SK-N-DZ (cell line): ENCODE measurements around the gene RBM15.
A peak's percentile ranks its signal among the peaks of the same experiment; 100 is the strongest.

Experiments used
- DNase-seq: peaks from one replicate; pipeline ENCODE4 v3.0.0-alpha.2; 2015; ENCODE audit warnings: low spot score

RBM15 gene

DNA sequence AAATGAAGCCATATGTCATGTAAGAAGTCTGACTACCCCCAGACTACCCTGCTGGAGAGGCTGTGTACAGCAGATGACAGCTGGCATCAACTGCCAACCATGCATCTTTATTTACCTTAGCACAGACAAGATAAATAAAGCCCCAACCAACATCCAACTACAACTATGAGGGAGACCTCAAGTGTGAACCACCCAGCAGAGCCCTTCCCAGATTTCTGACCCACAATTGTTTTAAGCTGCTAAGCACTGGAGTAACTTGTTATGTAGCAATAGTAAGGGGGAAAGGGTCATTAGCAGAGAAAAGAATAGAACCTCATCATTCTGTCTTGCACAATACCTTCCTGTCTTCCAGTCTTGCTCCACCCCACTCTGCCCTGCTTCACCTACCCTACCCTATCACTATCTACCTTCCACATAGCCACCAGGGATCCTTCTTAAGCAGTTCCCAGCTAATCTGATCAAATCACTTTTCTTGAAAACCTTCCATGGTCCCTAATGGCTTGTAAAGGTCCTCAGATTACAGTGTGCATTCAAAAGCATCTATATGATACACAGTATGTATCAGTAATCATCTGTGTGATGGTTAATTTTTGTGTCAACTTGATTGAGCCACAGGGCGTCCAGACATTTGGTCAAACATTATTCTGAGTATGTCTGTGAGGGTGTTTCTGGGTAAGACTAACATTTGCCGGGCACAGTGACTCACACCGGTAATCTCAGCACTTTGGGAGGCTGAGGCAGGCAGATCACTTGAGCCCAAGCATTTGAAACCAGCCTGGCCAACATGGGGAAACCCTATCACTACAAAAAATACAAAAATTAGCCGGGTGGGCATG, 19.6 kb upstream of the RBM15 start:
- DNase-seq, result no peak

DNA sequence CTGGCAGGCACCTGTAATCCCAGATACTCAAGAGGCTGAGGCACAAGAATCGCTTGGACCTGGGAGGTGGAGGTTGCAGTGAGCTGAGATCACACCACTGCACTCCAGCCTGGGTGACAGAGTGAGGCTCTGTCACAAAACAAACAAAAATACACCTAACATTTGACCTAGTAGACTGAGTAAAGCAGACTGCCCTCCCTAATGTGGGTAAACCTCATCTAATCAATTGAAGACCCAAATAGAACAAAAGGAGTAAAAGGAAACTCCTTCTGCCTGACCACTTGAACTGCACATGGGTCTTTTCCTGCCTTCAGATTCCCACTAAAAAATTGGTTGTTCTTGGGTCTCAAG, 19.0 kb upstream of the RBM15 start:
- DNase-seq, result no peak

DNA sequence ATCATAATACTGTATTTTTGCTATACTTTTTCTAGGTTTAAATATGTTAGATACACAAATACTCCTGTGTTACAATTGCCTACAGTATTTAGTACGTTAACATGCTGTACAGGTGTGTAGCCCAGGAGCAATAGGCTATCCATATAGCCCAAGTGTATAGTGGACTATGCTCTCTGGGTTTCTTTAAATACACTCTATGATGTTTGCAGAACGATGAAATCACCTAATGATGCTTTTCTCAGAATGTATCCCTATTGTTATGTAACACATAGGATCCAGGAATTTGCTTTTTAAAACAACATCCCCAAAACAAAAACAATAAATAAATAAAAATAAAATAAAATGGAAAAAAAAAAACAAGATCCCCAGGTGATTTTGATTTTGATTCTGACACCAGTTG, 18.1 kb upstream of the RBM15 start:
- DNase-seq, result no peak

DNA sequence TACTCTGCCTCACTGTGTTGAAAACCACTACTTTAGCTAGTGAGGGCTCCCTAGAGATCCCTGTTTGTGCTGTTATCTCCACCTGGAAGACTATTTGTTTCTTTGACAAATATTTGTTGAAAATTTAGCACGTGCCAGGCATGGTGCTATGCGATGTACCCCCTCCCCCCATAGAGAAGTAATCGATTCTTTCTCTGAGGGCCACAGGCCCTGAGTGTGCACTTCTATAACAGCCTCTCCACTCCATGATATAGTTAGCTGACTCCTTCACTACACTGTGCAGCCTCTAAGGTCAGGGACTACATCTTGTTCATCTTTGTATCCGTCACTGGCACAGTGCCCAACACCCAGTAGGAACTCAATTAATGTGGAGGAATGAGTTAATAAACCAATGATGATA, 17.3 kb upstream of the RBM15 start:
- DNase-seq, result no peak

DNA sequence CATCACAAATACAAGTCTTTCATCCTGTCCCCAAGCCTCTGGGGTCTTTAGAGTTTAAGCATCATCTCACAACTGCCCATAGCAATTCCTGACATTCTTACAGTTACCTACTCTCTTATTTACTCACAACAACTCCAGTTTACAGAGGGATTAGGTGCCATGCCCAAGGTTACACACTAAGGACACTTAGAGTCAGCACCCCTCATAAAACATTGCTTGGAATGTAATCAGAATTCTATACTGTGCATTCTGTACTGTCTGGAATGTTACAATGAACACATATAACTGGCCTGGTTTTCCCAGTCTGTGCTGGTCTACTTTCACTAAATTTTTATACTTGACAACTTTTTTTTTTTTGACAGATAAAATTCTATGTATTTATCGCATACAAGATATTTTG, 14.5 kb upstream of the RBM15 start:
- no peak for DNase-seq

DNA sequence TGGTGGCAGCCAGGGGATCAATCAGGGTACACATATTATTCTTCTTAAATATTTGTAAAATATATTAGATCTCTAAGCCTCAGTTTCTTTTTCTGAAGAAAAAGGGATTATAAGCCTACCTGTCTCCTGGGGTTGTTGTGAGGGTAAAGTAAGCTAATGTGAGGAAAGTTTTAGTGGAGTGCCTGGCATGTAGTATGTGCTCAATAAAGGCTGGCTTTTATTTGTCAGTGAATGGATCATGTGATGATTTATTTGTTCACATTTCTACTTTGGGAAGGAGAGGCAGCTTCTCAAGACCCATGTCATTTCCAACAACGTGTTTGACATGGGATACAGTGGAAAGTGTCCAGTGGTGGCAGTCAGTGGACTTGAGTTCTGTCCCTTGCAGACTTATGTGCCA, 12.4 kb upstream of the RBM15 start:
- DNase-seq, result no peak

DNA sequence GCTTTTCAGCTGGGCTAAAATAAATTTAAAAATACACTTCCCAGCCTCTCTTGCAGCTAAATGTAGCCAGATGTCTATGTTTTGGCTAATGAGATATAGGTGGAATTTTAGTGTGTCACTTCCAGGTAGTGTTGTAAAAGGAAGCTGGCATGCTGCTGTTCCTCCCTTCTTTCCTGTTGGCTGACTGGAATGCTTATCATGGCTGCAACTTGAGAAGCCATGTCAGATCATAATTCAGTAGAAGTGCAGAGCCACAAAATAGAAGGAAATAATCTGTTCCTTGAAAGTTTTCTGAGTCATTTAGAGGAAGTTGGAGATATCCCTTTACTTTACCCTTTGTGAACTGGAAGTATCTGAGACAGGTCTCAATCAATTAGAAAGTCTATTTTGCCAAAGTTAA, 10.9 kb upstream of the RBM15 start:
- DNase-seq, result no peak

DNA sequence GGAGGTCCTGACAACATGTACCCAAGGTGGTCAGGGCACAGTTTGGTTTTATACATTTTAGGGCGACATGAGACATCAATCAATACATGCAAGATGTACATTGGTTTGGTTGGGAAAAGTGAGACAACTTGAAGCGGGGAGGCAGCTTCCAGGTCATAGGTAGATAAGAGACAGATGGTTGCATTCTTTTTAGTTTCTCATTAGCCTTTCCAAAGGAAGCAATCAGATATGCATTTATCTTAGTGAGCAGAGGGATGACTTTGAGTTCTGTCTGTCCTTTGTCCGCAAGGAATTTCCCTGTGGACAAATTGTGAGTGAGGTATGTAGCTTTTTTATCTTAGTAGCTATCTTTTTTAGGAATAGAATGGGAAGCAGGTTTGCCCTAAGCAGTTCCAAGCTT, 10.5 kb upstream of the RBM15 start:
- no peak for DNase-seq

DNA sequence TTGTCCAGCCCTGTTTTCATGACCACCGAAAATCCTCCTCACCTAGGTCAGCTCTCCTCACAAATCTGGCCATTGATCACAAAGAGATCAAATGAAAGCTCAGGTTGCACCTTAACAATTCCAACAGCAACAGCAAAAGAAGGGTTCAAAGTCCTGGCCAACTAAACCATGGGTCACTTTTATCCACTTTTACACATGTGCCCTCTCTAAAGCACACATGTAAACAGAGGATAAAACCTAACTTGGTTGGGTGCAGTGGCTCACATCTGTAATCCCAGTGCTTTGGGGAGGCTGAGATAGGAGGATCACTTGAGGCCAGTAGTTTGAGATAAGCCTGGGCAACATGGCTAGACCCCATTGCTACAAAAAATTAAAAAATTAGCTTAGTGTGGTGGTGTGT, 3.9 kb upstream of the RBM15 start:
- DNase-seq, result no peak

DNA sequence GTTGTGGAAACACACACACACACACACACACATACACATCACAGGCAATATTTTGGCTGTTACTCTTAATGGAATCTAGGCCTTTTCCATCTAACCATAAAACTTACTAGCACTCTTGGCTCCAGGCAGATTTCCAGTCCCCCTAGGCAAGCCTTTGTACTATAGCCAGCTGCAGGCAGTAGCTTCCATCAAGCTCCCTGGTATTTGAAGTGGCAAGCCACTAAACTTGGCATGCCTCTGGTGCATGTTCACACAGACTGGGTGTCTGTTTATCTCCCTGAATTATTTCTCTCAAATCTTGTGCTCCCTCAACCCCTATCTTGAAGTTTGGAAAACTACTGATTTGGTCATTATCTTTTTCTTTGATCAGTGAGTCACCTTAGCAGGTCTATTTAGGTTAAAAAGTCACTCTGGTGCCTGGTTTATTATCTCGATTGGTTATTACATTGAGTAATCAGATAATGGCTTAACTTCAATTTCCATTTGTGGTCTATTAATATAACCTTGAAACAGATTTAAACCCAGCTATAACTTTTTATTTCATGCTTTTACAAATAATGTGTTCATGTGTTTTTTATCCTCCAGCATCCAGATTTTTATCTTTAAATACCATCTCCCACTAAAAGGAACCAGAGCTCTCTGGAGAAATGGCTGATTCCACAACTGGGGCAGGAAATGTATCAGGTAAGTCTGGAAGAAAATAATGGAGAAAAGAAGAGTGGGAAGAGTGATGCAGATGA, 2.7 kb upstream of the RBM15 start:
- peak; percentile 12 for DNase-seq

DNA sequence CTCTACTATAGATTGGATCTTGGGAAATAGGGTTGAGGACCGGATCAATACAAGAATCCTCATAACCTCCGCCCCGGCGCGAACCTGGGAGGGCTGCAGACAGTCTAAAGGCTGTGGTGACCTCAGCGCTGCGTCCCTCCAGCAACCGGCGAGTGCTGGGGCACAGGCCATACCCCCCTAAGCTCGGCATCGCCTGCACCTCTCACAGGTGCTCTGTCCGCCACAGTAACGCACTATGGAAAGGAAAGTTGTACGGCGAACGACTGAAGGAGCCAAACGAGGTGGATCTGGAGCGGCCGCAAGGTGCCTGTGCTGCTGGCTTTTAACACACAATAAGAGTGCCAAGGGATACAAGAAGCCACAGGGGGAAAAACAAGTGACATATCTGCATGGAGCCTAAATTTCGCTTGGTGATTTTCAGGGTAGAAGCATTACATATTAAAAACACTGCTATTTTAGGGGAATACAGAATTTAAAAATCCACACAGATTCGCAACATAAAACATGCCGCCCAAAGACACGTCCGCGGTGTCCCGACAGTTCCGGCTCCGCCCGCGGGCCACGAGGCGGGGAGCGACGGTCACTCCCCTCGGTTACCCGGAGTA, 1.4 kb upstream of the RBM15 start:
- DNase-seq, result no peak

DNA sequence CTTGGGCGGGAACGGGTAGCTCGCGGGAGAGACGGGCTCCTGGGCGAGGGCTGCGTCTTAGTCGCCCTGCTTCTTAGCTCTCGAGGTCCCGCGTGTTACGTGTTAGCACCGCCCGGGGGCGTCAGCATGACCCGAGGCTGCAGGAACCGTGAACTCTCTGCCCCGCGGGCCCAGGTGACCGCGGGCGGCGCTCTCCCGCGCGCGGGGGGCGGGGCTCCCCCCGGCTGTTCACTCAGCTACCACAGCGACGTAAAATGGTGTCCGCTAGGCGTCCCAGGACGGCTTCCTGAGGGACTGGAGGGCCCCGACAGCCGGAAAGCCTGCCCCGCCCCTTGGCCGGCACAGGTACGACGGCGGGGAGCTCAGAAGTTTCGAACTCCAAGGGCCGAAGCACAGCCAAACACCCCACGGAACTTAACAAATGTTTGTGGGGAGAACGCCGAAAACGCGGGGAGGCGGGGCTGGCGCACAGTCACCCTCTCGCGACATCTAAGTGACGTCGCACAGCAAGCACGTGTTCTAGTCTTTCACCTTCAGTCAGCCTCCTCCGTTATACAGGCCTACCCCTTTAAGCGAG, 780 bp upstream of the RBM15 start:
- peak; percentile 95 for DNase-seq

DNA sequence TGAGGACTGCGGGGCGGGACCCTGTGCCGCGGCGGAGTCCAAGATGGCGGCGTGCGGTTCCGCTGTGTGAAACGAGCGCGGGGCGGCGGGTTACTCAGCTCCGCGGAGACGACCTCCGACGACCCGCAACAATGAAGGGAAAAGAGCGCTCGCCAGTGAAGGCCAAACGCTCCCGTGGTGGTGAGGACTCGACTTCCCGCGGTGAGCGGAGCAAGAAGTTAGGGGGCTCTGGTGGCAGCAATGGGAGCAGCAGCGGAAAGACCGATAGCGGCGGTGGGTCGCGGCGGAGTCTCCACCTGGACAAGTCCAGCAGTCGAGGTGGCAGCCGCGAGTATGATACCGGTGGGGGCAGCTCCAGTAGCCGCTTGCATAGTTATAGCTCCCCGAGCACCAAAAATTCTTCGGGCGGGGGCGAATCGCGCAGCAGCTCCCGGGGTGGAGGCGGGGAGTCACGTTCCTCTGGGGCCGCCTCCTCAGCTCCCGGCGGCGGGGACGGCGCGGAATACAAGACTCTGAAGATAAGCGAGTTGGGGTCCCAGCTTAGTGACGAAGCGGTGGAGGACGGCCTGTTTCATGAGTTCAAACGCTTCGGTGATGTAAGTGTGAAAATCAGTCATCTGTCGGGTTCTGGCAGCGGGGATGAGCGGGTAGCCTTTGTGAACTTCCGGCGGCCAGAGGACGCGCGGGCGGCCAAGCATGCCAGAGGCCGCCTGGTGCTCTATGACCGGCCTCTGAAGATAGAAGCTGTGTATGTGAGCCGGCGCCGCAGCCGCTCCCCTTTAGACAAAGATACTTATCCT, 430 bp downstream of the RBM15 start:
- no peak for DNase-seq

DNA sequence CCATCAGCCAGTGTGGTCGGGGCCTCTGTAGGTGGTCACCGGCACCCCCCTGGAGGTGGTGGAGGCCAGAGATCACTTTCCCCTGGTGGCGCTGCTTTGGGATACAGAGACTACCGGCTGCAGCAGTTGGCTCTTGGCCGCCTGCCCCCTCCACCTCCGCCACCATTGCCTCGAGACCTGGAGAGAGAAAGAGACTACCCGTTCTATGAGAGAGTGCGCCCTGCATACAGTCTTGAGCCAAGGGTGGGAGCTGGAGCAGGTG, 961 bp downstream of the RBM15 start:
- no peak for DNase-seq

DNA sequence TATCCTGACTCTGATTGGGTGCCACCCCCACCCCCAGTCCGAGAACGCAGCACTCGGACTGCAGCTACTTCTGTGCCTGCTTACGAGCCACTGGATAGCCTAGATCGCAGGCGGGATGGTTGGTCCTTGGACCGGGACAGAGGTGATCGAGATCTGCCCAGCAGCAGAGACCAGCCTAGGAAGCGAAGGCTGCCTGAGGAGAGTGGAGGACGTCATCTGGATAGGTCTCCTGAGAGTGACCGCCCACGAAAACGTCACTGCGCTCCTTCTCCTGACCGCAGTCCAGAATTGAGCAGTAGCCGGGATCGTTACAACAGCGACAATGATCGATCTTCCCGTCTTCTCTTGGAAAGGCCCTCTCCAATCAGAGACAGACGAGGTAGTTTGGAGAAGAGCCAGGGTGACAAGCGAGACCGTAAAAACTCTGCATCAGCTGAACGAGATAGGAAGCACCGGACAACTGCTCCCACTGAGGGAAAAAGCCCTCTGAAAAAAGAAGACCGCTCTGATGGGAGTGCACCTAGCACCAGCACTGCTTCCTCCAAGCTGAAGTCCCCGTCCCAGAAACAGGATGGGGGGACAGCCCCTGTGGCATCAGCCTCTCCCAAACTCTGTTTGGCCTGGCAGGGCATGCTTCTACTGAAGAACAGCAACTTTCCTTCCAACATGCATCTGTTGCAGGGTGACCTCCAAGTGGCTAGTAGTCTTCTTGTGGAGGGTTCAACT, 2.1 kb downstream of the RBM15 start:
- DNase-seq, result peak; percentile 14

DNA sequence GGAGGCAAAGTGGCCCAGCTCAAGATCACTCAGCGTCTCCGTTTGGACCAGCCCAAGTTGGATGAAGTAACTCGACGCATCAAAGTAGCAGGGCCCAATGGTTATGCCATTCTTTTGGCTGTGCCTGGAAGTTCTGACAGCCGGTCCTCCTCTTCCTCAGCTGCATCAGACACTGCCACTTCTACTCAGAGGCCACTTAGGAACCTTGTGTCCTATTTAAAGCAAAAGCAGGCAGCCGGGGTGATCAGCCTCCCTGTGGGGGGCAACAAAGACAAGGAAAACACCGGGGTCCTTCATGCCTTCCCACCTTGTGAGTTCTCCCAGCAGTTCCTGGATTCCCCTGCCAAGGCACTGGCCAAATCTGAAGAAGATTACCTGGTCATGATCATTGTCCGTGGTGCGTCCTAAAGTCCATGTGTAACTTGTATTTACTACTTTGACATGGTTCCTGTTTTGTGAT, 2.7 kb downstream of the RBM15 start:
- no peak for DNase-seq

DNA sequence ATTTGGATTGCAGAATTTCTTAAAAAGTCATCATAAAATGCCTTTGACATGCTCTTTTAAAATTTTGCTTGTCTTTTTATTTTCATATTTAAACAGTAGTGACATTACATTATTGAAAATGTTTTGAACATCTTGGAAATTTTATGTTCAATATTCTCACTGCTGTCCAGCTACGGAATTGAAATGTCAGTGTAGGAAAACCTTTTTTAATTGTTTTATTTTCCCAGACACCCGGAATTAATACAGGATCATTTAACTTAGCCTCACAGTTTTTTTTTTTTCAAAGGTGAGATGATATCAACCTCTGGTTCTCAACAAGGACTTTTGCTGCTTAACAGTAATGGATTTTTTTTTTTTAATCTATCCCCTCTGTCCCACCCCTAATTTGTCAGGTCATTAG, 4.1 kb downstream of the RBM15 start:
- DNase-seq, result no peak

DNA sequence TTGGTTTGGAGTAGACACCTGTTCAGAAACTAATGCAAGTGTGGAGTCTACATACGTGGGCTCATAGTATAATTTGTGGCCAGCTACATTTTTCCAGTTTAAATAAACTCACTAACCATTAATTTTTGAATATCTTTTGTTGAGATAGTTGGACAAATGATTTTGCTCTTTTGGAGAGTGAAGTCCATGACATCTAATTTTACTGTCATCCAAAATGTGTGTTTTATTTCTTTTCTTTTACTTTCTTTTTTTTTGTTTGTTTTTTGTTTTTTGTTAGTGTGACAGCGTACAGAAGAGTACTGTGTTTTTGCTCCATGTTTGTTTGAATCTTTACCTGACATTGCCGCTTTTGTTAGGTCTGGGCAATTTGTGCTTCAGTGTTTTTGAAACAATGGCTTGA, 5.0 kb downstream of the RBM15 start:
- DNase-seq, result no peak

DNA sequence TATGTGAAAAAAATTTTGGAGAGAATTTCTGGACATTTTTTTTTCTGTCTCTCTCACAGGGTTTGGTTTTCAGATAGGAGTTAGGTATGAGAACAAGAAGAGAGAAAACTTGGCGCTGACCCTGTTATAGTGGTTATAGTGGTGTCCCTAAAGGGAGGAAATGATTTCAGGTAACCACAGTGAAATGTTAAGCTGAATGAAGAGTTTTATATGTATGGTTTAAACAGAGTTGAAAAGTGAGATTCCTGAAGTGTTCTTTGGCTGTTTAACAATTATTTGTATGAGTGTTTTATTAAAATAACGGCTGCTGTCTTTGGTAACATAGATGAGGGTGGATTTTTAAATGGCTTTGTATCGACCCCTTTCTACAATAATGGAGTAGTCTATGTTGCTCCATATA, 6.3 kb downstream of the RBM15 start:
- no peak for DNase-seq

DNA sequence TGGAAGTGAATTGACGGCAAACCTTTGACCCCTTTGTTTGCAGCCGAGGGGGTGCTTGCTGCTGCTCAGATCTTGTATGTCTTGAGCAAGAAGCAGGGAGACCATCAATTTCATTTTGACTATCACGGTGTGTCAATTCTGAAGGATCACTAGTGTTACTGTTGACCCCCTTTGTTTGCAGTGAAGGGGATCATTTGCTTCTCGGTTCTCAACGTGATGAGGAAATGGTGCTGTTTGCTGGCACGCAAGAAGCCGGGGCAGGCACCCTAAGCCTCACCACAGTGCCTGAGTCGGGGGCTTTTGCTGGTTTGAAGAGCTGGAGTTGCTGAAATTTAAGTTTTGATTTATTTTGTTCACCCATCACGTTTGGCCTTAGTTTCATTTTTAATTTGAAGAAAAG, 7.5 kb downstream of the RBM15 start:
- no peak for DNase-seq

DNA sequence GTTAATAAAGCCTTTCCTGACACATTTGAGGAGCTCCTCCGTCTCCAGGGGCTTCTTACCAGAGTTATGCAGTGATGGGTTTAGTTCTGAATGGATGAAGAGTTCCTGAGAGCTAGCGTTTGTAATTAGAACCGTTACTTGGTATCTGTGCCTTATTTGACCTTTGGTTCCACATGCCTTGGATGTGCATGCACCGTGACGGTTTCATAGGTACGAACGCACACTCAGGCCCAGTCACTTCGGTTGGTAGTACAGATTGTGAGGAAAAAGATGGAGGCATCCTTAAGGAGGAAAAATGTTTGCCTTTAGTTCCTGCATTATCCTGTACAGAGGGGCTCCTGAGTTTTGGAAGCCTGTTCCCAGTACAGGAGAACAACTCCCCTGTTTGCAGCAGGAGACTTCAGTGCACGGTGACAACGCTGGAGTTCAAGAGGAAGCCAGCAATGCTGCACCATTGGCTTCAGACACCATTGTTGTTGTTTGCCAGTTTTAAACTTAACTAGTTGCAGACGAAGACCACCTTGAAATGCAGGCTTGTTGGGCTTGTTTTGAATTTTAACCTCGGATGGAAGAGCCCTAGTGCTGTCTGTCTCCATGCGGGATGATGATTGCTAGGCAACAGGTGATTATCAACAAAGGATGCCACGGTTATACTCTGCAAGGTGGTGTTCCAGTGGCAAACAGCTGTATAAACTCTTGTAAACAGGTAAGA, 8.2 kb downstream of the RBM15 start:
- no peak for DNase-seq
